HuH-7.5 (cell line): ENCODE data around the gene PXMP4.

ENCODE experiments used
- DNase-seq: peaks from one replicate; pipeline ENCODE4 v3.0.0; 2011; ENCODE audit warnings: low spot score

PXMP4 gene

GRCh38 chr20:33731693-33732165 lies 11.6 kb upstream of the PXMP4 start, which contains the start of gene ZNF341:
TSS of gene ZNF341 (plus strand) at chr20:33731996. CDS start at chr20:33732022, 26 bp downstream.
- peak; percentile 71 for DNase-seq

- no peak for DNase-seq
These were observed 11.0 kb upstream of the PXMP4 start for GRCh38 chr20:33730946-33731692.

- no peak for DNase-seq
These were observed 9.0 kb upstream of the PXMP4 start for GRCh38 chr20:33729101-33729500.

DNA sequence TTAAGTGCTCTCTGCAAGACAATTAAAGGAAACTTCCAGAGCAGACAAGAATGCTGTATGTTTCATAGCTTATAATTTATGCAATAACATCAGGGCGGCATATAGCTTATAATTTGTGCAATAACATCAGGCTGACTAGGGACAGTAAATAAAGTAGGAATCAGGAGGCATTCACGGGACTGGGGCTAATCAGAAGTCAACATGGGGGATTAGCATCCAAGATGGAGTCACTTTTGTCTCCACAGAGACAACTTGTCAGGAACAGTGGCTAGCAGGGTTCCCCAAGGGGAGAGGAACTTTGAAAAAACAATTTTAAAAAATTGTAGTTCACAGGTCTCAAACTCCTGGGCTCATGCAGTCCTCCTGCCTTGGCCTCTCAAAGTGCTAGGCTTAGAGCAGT lies 8.4 kb upstream of the PXMP4 start:
- DNase-seq = no peak

DNA sequence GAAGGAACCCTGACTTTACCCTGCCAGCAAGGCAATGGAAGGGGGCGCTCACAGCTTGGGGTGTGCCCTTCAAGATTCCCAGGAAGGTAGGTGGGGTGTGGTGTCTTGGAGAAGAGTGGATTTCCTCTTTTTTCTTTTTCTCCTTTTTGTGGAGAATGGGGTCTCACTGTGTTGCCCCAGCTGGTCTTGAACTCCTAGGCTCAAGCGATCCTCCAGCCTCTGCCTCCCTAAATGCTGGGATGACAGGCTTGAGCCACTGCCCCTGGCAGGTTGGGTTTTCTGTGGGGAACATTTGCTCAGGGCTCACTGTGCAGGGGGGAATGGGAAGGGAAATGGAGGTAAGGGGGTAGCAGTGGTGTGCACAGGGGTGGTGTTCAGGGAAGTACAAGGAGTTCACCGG lies 7.7 kb upstream of the PXMP4 start:
- DNase-seq = no peak

GRCh38 chr20:33727115-33727479 lies 7.0 kb upstream of the PXMP4 start:
- no peak for DNase-seq

DNA sequence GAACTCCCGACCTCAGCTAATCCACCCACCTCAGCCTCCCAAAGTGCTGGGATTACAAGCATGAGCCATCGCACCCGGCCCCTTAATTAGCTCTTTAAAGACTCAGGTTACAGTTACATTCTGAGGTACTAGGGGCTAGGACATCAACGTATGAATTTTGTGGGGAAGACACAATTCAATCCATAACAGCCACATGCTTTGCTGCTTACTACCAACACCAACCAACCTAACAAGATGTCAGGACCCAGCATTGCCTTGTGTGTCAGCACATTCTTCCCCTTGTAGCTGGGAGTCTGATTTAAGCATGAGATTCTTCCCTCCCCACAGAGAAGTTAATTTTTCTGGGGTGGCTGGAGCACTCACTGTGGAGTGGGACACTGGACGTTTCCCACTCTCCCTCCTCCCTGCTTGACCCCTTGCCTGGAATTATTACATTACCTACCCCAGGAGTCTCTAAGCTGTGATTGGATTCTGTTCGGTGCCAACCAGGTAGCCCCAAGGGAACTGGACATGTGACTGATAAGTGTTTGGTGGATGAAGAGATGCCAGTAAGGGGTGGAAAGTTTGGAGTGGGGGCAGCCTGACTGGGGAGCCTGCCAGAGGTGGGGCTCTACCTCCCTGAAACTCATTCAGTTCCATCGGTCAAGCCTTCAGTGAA lies 5.6 kb upstream of the PXMP4 start:
- DNase-seq = no peak

DNA sequence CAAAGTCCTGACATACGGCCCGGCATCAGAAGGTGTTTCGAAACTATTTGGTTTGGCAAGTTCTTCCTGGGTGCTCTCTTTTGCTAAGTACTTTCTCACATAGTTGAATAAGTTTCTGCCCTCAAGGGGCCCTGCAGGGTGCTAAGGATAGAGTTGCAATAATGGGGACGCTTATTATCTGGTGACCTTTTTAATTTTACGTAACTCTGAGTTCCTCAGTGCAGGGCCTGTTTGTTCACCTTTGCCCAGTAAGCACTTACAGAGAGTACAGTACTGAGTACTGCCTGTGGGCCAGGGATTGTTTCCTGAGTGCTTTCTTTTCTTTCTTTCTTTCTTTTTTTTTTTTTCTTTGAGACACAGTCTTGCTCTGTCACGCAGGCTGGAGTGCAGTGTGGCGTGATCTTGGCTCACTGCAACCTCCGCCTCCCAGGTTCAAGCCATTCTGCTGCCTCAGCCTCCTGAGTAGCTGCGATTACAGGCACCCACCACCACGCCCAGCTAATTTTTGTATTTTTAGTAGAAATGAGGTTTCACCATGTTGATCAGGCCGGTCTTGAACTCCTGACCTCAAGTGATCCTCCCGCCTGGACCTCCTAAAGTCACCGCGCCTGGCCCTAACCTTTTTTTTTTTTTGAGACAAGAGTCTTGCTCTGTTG lies 4.5 kb upstream of the PXMP4 start:
- peak; percentile 58 for DNase-seq

DNA sequence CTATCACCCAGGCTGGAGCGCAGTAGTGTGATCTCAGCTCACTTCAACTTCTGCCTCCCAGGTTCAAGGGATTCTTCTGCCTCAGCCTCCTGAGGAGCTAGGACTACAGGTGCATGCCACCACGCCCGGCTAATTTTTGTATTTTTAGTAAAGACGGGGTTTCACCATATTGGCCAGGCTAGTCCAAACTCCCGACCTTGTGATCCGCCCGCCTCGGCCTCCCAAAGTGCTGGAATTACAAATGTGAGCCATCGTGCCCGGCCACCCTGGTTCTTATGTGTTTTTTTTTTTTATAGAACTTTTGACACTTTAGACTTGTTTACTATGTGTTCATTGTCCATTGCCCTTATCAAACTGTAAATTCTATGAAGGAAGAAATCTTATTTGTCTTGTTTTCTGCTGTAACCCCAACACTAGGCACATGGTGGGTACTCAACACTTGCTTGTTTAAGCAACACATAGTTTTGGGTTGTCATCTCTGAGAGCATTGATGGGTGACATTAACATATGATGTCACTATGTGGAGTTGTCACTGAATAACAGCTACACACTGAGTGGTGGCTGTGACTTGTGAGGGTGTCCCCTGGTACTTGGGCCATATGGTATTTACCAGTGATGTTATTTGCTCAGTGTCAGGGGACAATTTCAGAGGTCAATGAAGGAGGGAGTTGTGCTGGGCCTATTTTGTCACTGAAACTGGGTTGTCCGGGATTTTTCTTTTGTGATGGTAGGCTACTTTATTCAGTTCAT lies 1.5 kb upstream of the PXMP4 start:
- DNase-seq = no peak

DNA sequence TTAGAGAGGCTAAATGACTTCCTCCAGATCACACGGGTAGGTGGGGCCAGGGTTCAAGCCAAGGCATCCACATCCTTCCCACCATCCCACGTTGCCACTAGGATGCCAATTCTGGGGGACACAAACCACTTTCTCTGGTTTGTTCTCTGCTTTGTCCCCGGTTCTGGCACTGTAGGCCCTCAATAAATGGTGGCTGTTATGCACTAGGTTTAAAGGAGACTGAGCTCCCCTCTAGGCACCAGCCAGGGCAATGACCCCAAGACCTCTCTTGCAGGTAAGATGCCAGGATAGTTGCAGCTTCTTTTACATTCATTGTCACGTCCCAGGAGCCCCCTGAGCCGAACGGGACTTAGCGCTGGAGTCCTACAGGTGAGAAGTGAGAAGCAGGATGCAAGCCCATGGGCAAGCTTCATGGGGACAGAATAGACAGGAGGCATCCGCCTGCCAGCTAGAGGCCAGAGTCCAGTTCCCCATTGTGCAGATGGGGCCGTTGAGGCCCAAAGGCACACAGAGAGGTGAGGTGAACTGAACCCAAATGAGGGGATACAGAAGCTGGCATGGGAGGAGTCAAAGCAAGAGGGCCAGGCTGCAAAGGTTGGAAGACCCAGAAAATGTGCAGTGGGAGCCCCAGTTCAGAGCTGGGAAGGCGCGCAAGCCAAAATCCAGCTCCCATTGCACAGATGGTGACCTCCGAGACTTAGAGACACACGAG lies 677 bp downstream of the PXMP4 start:
- DNase-seq = no peak

- no peak for DNase-seq
These were observed 3.6 kb downstream of the PXMP4 start for GRCh38 chr20:33716498-33716897.

GRCh38 chr20:33713865-33714367 lies 6.2 kb downstream of the PXMP4 start:
- no peak for DNase-seq

GRCh38 chr20:33711446-33711738 lies 8.7 kb downstream of the PXMP4 start:
- DNase-seq = no peak

DNA sequence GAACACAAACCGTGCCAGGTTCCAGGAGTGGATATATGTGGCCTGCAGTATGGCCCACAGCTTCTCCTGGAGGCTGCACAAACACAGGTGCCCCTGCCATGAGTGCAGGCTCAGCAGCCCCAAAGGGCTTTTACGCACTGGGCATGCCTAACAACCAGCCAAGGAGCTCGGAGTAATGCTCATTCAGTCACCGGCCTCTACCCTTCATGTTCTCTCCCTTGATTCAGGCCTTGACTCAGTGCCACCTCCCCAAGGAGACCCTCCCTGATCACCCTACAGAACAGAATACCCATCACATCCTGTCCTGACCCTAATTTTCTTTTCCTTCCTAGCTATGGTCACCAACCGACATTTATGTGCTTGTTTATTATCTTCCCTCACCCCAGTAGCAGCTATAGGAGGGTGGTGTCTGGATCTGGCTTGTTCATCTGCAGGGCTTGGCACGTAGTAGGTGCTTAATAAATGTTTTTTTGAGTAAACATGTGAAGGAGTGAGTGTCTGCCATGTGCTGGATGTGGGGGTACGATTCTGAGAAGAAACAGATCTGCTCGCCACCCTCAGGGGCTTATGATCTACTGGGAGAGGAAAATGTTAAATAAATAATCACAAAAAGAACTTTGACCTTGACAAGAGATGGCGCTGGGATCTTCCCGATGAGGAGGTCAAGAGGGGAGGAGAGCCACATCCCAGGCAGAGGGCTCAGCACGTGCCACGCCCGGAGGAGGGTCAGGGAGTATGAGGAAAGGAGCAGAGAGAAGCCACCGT lies 9.2 kb downstream of the PXMP4 start:
- DNase-seq = no peak

DNA sequence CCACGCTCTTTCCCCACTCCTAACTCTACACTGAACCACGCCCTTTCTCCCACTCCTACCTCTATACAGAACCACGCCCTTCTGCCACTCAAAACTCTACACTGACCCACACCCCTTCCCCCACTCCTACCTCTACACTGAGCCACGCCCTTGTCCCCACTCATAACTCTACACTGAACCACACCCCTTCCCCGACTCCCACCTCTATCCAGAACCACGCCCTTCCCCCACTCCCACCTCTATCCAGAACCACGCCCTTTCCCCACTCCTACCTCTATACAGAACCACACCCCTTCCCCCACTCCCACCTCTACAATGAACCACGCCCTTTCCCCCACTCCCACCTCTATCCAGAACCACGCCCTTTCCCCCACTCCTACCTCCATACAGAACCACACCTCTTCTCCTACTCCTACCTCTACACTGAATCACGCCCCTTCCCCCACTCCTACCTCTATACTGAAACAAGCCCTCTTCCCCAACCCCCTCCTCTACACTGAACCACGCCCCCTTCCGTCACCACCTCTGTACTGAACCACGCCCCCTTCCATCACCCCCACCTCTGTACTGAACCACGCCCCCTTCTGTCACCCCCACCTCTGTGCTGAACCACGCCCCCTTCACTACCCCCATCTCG lies 10.1 kb downstream of the PXMP4 start:
- no peak for DNase-seq

GRCh38 chr20:33709398-33709797 lies 10.7 kb downstream of the PXMP4 start:
- no peak for DNase-seq

DNA sequence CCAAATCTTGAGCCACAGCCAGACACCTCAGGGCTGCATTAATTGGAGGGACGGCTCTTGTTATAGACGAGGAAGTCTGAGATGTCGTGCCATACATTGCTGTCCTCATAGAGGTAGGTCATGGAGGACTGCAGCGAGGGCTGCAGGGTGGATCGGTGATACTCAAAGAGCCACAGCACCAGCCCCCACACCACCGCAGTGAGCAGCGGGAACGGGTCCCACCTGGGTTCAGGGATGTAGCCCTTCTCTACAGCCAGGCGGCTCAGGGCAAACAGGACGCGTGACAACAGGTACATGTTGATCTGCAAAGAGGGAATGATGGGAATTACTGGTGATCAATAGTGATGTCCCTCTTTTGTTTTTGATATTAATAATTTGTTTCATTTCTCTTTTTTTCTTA lies 12.4 kb downstream of the PXMP4 start:
- DNase-seq = no peak

GRCh38 chr20:33704197-33704924 lies 15.7 kb downstream of the PXMP4 start:
- DNase-seq = no peak

DNA sequence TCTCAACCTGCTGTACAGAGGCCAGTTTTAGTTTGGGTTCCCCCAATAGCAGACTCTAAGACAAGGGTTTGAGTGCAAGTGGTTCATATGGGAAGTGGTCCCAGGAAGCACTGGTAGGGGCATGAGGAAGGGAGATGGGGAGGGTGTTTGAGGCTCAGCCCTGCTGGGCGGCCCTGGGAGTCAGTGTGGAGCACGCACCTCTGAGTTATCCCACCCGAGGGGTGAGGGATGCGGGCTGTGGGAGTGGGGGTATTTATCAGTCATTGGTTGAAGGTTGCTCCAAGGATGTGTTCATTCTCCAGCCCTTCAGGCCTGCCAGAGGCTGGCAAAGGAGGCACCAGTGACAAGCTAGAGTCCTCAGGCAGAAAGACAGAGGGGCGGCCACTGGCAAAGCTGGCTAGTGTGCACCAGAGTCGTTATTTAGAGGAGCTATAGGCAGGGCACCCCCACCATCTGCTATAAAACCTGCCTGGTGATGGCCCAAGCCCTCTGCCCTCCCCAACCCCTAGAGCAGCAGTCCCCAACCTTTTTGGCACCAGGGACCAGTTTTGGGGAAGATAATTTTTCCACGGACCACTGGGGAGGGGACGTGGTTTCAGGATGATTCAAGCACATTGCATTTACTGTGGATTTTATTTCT lies 16.5 kb downstream of the PXMP4 start:
- no peak for DNase-seq
